H1 (cell line): Measurements from ENCODE around the gene B4GAT1. TPM values are rescaled to one million over a fixed set of nuclear protein-coding genes. Genes with fewer than 3 reads are reported as not detected.

ENCODE experiments used
- CTCF ChIA-PET: fragments of 300-600 bp; sonication (Branson Sonifier 250); formaldehyde crosslinking; loops from one replicate; lab custom pipeline; 2021; ENCODE audit not compliant: partially characterized antibody; lab: Charles Lee
- POLR2A ChIA-PET: fragments of 300-600 bp; sonication (Branson Sonifier 250); formaldehyde crosslinking; loops from one replicate; lab custom pipeline; 2021; ENCODE audit warnings: inconsistent platforms; ENCODE audit not compliant: partially characterized antibody; lab: Charles Lee
- DNase-seq, 2 experiments: peaks; one replicate each; pipeline versions ENCODE4 v3.0.0 to v3.0.0-alpha.2; 2010 to 2022; ENCODE audit warnings: low spot score in 2 of 2, low read depth in 1 of 2, mixed read lengths in 1 of 2
- FAIRE-seq: peaks from 2 replicates; lab custom pipeline; 2011; peaks lifted over from hg19 to GRCh38; lab: Jason Lieb, UNC
- H2AFZ ChIP-seq: 2 replicates; pipeline ENCODE4 v1.8.1; 2012; ENCODE audit warnings: low read length, inconsistent platforms
- H2AK5ac ChIP-seq: 2 replicates; pipeline ENCODE4 v1.6.1; 2013; ENCODE audit warnings: low read depth, low read length
- H2BK120ac ChIP-seq: replicated peaks from 2 replicates; pipeline ENCODE3; 2013; ENCODE audit warnings: low read depth, low read length, inconsistent platforms
- H2BK12ac ChIP-seq: 2 replicates; pipeline ENCODE4 v1.6.1; 2013; ENCODE audit warnings: low read depth, low read length
- H2BK15ac ChIP-seq: 2 replicates; pipeline ENCODE4 v1.6.1; 2013; ENCODE audit warnings: low read length
- H2BK20ac ChIP-seq: 2 replicates; pipeline ENCODE4 v1.6.1; 2013; ENCODE audit warnings: low read length
- H2BK5ac ChIP-seq: 2 replicates; pipeline ENCODE4 v1.6.1; 2013; ENCODE audit warnings: low read depth, low read length
- H3K14ac ChIP-seq: 2 replicates; pipeline ENCODE4 v1.6.1; 2013; ENCODE audit warnings: inconsistent platforms; ENCODE audit not compliant: insufficient read length
- H3K18ac ChIP-seq: 2 replicates; pipeline ENCODE4 v1.6.1; 2013; ENCODE audit warnings: low read length; ENCODE audit errors: extremely low read depth
- H3K23ac ChIP-seq: 2 replicates; pipeline ENCODE4 v1.6.1; 2013; ENCODE audit warnings: inconsistent platforms; ENCODE audit not compliant: insufficient read length
- H3K23me2 ChIP-seq: 2 replicates; pipeline ENCODE4 v1.6.1; 2013; ENCODE audit warnings: low read depth, low read length
- H3K27ac ChIP-seq: 2 replicates; pipeline ENCODE4 v1.6.1; 2011; ENCODE audit warnings: low read depth, low read length, inconsistent platforms
- H3K27me3 ChIP-seq, 4 experiments: replicated peaks in 1 of 4; 1 replicate in 1 of 4; 2 replicates in 3 of 4; pipeline versions ENCODE4 v1.6.1 to v1.8.1; 2011 to 2013; ENCODE audit warnings: low read length in 3 of 4, mild to moderate bottlenecking in 3 of 4, inconsistent platforms in 2 of 4, mixed read lengths in 2 of 4, moderate library complexity in 1 of 4; ENCODE audit not compliant: control insufficient read depth in 3 of 4, insufficient read depth in 3 of 4; ENCODE audit errors: extremely low read depth in 1 of 4
- H3K36me3 ChIP-seq, 4 experiments: 2 replicates each; pipeline versions ENCODE4 v1.6.1 to v1.8.1; 2011 to 2013; ENCODE audit warnings: mild to moderate bottlenecking in 4 of 4, low read length in 3 of 4, moderate library complexity in 2 of 4, control low read depth in 1 of 4, inconsistent platforms in 1 of 4; ENCODE audit not compliant: insufficient read depth in 4 of 4, control insufficient read depth in 2 of 4
- H3K4ac ChIP-seq: replicated peaks from 2 replicates; pipeline ENCODE3; 2013; ENCODE audit warnings: low read length, low read depth, mixed read lengths, inconsistent platforms; ENCODE audit not compliant: insufficient read length
- H3K4me1 ChIP-seq, 4 experiments: replicated peaks in 1 of 4; 1 replicate in 1 of 4; 2 replicates in 3 of 4; pipeline versions ENCODE4 v1.6.1 to v1.8.1; 2011 to 2013; ENCODE audit warnings: low read length in 3 of 4, inconsistent platforms in 2 of 4, mixed read lengths in 1 of 4; ENCODE audit not compliant: insufficient read depth in 4 of 4, control insufficient read depth in 3 of 4
- H3K4me2 ChIP-seq, 2 experiments: 2 replicates each; pipeline versions ENCODE4 v1.6.1 to v1.8.1; 2011 to 2013; ENCODE audit warnings: low read depth in 2 of 2, low read length in 2 of 2, control low read depth in 1 of 2, inconsistent platforms in 1 of 2, mild to moderate bottlenecking in 1 of 2; ENCODE audit not compliant: insufficient read depth in 1 of 2
- H3K4me3 ChIP-seq, 4 experiments: fragments of 200-600, 300-600 bp in 1 of 4; sonication (generic), shearing (Covaris generic), sonication (Bioruptor Twin) in 1 of 4; 2 replicates each; pipeline versions ENCODE4 v1.5.1 to v1.8.1; 2011 to 2016; ENCODE audit warnings: low read length in 4 of 4, low read depth in 3 of 4, control low read depth in 2 of 4, inconsistent platforms in 2 of 4, mild to moderate bottlenecking in 2 of 4, mixed read lengths in 1 of 4, moderate library complexity in 1 of 4; ENCODE audit not compliant: insufficient read depth in 2 of 4; ENCODE audit errors: extremely low read depth in 1 of 4
- H3K56ac ChIP-seq: replicated peaks from 2 replicates; pipeline ENCODE3; 2013; ENCODE audit warnings: low read depth, mild to moderate bottlenecking, mixed read lengths, low read length, inconsistent platforms; ENCODE audit not compliant: insufficient read length
- H3K79me1 ChIP-seq: 2 replicates; pipeline ENCODE4 v1.6.1; 2013; ENCODE audit warnings: low read depth, low read length, control low read depth
- H3K79me2 ChIP-seq, 2 experiments: 2 replicates each; pipeline versions ENCODE4 v1.6.1 to v1.8.1; 2012 to 2013; ENCODE audit warnings: low read length in 2 of 2, mild to moderate bottlenecking in 2 of 2, inconsistent platforms in 1 of 2; ENCODE audit not compliant: insufficient read depth in 2 of 2, control insufficient read depth in 1 of 2
- H3K9ac ChIP-seq, 4 experiments: replicated peaks in 1 of 4; 1 replicate in 1 of 4; 2 replicates in 3 of 4; pipeline versions ENCODE4 v1.6.1 to v1.8.1; 2011 to 2013; ENCODE audit warnings: low read depth in 3 of 4, low read length in 3 of 4, control low read depth in 2 of 4, mild to moderate bottlenecking in 2 of 4, moderate library complexity in 2 of 4, inconsistent platforms in 1 of 4; ENCODE audit errors: extremely low read depth in 1 of 4
- H3K9me3 ChIP-seq, 2 experiments: 2 replicates each; pipeline versions ENCODE4 v1.6.1 to v1.8.1; 2012 to 2013; ENCODE audit warnings: mild to moderate bottlenecking in 2 of 2, moderate library complexity in 2 of 2, control low read depth in 1 of 2, inconsistent platforms in 1 of 2, low read depth in 1 of 2, low read length in 1 of 2, mixed read lengths in 1 of 2; ENCODE audit not compliant: insufficient read depth in 2 of 2
- H4K20me1 ChIP-seq, 2 experiments: replicated peaks in 1 of 2; 2 replicates each; pipeline versions ENCODE3 to v1.8.1; 2011 to 2013; ENCODE audit warnings: inconsistent platforms in 2 of 2, low read length in 2 of 2, mild to moderate bottlenecking in 1 of 2; ENCODE audit not compliant: insufficient read depth in 2 of 2, control insufficient read depth in 1 of 2
- H4K5ac ChIP-seq: 2 replicates; pipeline ENCODE4 v1.6.1; 2013; ENCODE audit warnings: low read length, low read depth, mixed read lengths, inconsistent platforms; ENCODE audit not compliant: insufficient read length
- H4K8ac ChIP-seq: 2 replicates; pipeline ENCODE4 v1.8.0; 2013; ENCODE audit warnings: mild to moderate bottlenecking, moderate library complexity, low read length, inconsistent platforms; ENCODE audit not compliant: insufficient read depth; ENCODE audit errors: extremely low read depth
- H4K91ac ChIP-seq: replicated peaks from 2 replicates; pipeline ENCODE3; 2013; ENCODE audit warnings: low read length, mixed read lengths, inconsistent platforms; ENCODE audit not compliant: insufficient read length
- ASH2L ChIP-seq: fragments of 200-600, 300-600 bp; sonication (generic); IDR thresholded peaks from one replicate; pipeline ENCODE4 v1.7.1; 2017; ENCODE audit warnings: low read length
- GABPA ChIP-seq: IDR thresholded peaks from 2 replicates; pipeline ENCODE4 v1.6.1; 2011; ENCODE audit warnings: mild to moderate bottlenecking, low read length, moderate library complexity, borderline replicate concordance; ENCODE audit not compliant: insufficient read depth
- MAX ChIP-seq: IDR thresholded peaks from 2 replicates; pipeline ENCODE4 v1.6.1; 2012; ENCODE audit warnings: inconsistent platforms
- NRF1 ChIP-seq: IDR thresholded peaks from 2 replicates; pipeline ENCODE4 v1.6.1; 2011; ENCODE audit warnings: mild to moderate bottlenecking, low read depth, low read length, improper control_type of control experiment
- SAP30 ChIP-seq: fragments of 300-600 bp; sonication (generic); IDR thresholded peaks from 2 replicates; pipeline ENCODE4 v1.7.1; 2012; ENCODE audit warnings: low read length, moderate library complexity, mild to moderate bottlenecking, inconsistent platforms; ENCODE audit not compliant: insufficient read depth, insufficient replicate concordance
- TBP ChIP-seq: IDR thresholded peaks from 2 replicates; pipeline ENCODE4 v1.6.1; 2011; ENCODE audit warnings: low read depth, low read length, improper control_type of control experiment
- WGBS, 2 experiments: shearing (Covaris generic) in 1 of 2; methylation state at CpG; one replicate each; pipeline versions ENCODE4 v1.1.6 to v1.1.7; 2013 to 2015; ENCODE audit warnings: low lambda C conversion rate in 2 of 2, mixed read lengths in 2 of 2, inconsistent platforms in 1 of 2, low coverage in 1 of 2, missing lambda C conversion rate in 1 of 2; ENCODE audit not compliant: insufficient replicate concordance in 2 of 2, insufficient coverage in 1 of 2, insufficient read length in 1 of 2; ENCODE audit errors: extremely low coverage in 1 of 2, missing lambda C conversion rate in 1 of 2; 5-methylcytosine and 5-hydroxymethylcytosine counted together
- long read RNA-seq, 2 experiments: library from RNA in 1 of 2; library from capped mRNA in 1 of 2; stranded (forward); transcript quantifications; one replicate each; pipeline ENCODE4 v2.0.0, GENCODE V29; 2021; ENCODE audit warnings: inconsistent platforms in 1 of 2
- polyA minus RNA-seq, 3 experiments: library from RNA; depleted of rRNA, polyadenylated mRNA; stranded (reverse); fragments of >200 nt; gene quantifications; 1 replicate in 2 of 3; 2 replicates in 1 of 3; pipeline ENCODE4 v1.2.3, GENCODE V29; 2011
- polyA plus RNA-seq, 7 experiments: library from polyadenylated mRNA; depleted of rRNA in 3 of 7; stranded (reverse) in 5 of 7; unstranded in 2 of 7; fragments of >200 nt in 5 of 7; fragments of 200-250 nt in 2 of 7; gene quantifications; 1 replicate in 5 of 7; 2 replicates in 1 of 7; 4 replicates in 1 of 7; pipeline versions ENCODE4 v1.2.1 to v1.2.3, GENCODE V29; 2011 to 2013; ENCODE audit warnings: missing spikeins in 2 of 7, mixed read lengths in 2 of 7
- total RNA-seq: library from RNA; stranded (reverse); fragmentation: NEBNext Ultra II Directional; extraction: Animal tissue kit (Norgen Biotek cat#: 25700); gene quantifications from 2 replicates; pipeline ENCODE4 v1.2.1, GENCODE V29; 2021

Gene B4GAT1
- total RNA-seq, result 27.1 and 27.8 TPM in 2 replicates
- polyA plus RNA-seq (2011; rRNA removed), result 22.2 and 32.8 TPM in 2 replicates
- polyA plus RNA-seq (2011; cell fraction: cytosol; rRNA removed), result 21.6 TPM
- 23.0 TPM for polyA plus RNA-seq (2011; cell fraction: nucleus; rRNA removed)
- 26.1 to 32.8 TPM (median 30.5 TPM) in 4 replicates for polyA plus RNA-seq (2012, experiment 1 of 2)
- 43.2 TPM for polyA plus RNA-seq (2012, experiment 2 of 2)
- polyA plus RNA-seq (2013, experiment 1 of 2), result 36.2 TPM
- 34.2 TPM for polyA plus RNA-seq (2013, experiment 2 of 2)
- 6.5 and 9.5 TPM in 2 replicates for polyA minus RNA-seq (2011; rRNA and poly(A)+ RNA removed)
- 15.2 TPM for polyA minus RNA-seq (2011; cell fraction: cytosol; rRNA and poly(A)+ RNA removed)
- polyA minus RNA-seq (2011; cell fraction: nucleus; rRNA and poly(A)+ RNA removed), result 8.3 TPM
- long read RNA-seq, experiment 1, transcript B4GAT1-201 (2 exons, 2,072 nt), result major isoform, 18 of 21 reads
- long read RNA-seq, experiment 1, partial matches to known transcripts, result 0 of 21 reads
- long read RNA-seq, experiment 1, other reads (novel, unspliced or antisense), result 3 of 21 reads
- long read RNA-seq, experiment 2, partial matches to known transcripts, result 1 of 2 reads
- long read RNA-seq, experiment 2, other reads (novel, unspliced or antisense), result 0 of 2 reads

DNA sequence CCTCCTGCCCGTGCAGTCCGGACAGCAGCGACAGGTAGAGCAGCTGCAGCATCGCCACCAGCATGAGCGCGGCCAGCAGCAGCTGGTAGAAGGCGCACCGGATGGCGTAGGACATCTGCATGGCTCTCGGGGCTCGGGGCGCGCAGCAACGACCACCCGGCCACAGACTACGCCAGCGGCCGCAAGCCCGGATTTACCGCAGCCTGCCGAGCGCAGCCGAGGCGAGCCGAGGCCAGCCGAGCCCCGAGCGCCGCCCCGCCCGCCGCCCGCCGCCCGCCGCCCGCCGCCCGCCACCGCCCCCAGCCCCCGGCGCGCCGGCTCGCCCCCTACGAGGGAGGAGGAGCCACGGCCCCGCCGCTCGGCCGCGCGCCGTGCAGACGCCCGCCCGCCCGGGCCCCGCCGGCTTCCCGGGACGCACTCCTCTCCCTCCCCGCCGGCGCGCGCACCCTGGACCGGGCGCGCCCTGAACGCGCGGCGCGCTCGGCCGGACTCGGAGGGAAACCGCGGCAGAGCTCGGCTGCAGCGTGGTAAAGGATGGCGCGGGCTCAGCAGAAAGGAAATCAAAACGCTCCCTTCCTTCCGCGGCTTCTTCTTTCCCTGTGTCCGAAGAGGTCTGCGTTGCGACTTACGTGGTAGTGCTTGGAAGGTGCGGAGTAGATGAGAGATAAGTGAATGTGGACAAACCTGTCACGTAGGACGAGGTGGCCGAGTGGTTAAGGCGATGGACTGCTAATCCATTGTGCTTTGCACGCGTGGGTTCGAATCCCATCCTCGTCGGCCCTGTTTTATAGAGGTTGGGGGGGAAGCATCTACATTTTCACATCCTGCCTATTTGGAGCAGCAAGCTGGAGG, at the start of gene B4GAT1:
TSS of gene B4GAT1 (minus strand) at position 205 of the 852 bp plus-strand sequence. CDS start at position 121, 84 bp downstream.
- H2BK12ac ChIP-seq, result peak within 1 kb of the TSS; percentile 52; the same call in 1 of the 2 replicates
- peaks cover 0 to 2% (median 0%) of the 10 kb centered on the region in 4 experiments; a peak in 3 of 7 replicates for H3K27me3 ChIP-seq
- no peak within 1 kb of the TSS; the same call in 1 of the 2 replicates for H2AK5ac ChIP-seq
- FAIRE-seq (no peak), DNase-seq (peak; percentile 74 to 84)
- peak within 1 kb of the TSS; percentile 55 for H3K18ac ChIP-seq
- 1% methylated on average over 48 of the region's 101 CpGs; no CpG with 5 or more reads in 1 of the 2 experiments for WGBS, 2 experiments
- H3K4ac ChIP-seq, result peak within 1 kb of the TSS; percentile 93
- POLR2A ChIA-PET, result interaction anchor here (0.5 to 28.7 kb wide), 16 partner anchors 10 to 826 kb away, joined by 3 to 487 read pairs (median 4); partner anchors contain the start of genes RIN1 and SLC29A2
- peak within 1 kb of the TSS; percentile 80 to 99 for H3K4me2 ChIP-seq
- peak within 1 kb of the TSS; percentile 31; the same call in 1 of the 2 replicates for H2BK15ac ChIP-seq
- H3K23me2 ChIP-seq, result peaks cover 21% of the 10 kb centered on the region
- peak within 1 kb of the TSS; percentile 69 for H3K27ac ChIP-seq
- peak within 1 kb of the TSS; percentile 82 for H4K91ac ChIP-seq
- peak within 1 kb of the TSS; percentile 84; the same call in 1 of the 2 replicates for H2AFZ ChIP-seq
- peak within 1 kb of the TSS; percentile 55 to 89 (median 82) for H3K4me3 ChIP-seq
- peak within 1 kb of the TSS; percentile 91 for H3K56ac ChIP-seq
- no peaks in the 10 kb centered on the region for H3K9me3 ChIP-seq
- no peaks in the 10 kb centered on the region for H3K36me3 ChIP-seq
- H3K79me2 ChIP-seq, result peaks cover 0 to 14% of the 10 kb centered on the region in 2 experiments; a peak in 2 of 4 replicates
- H2BK20ac ChIP-seq, result no peak within 1 kb of the TSS
- H3K9ac ChIP-seq, result peak within 1 kb of the TSS; percentile 70 to 88 (median 80)
- H3K23ac ChIP-seq, result no peak within 1 kb of the TSS
- peaks cover 3 to 4% of the 10 kb centered on the region in 2 experiments for H4K20me1 ChIP-seq
- peak within 1 kb of the TSS; percentile 75 for H4K5ac ChIP-seq
- H3K79me1 ChIP-seq, result no peaks in the 10 kb centered on the region; the same call in none of the 2 replicates
- peaks cover 0 to 15% (median 9%) of the 10 kb centered on the region in 4 experiments; a peak in 6 of 7 replicates for H3K4me1 ChIP-seq
- peak within 1 kb of the TSS; percentile 10 for H2BK120ac ChIP-seq
- CTCF ChIA-PET, result interaction anchor here (0.6 to 3.9 kb wide), 10 partner anchors 12 to 42 kb away, joined by 3 to 27 read pairs (median 6); partner anchors contain the start of gene RIN1
- H4K8ac ChIP-seq, result peak within 1 kb of the TSS; percentile 57
- H2BK5ac ChIP-seq, result peak within 1 kb of the TSS; percentile 57; the same call in 1 of the 2 replicates
- H3K14ac ChIP-seq, result no peak within 1 kb of the TSS
- peak; percentile 55 for TF ChIP-seq MAX
- peak; percentile 100 for TF ChIP-seq TBP
- TF ChIP-seq NRF1, result peak; percentile 29; the same call in 1 of the 2 replicates
- TF ChIP-seq GABPA, result no peak
- TF ChIP-seq SAP30, result no peak
- TF ChIP-seq ASH2L, result peak; percentile 100
